ENCODE data around the gene C1orf116. TPM values are rescaled to one million over a fixed set of nuclear protein-coding genes. Genes with fewer than 3 reads are reported as not detected.
A peak's percentile ranks its signal among the peaks of the same experiment; 100 is the strongest.

The C1orf116 gene
- polyA plus RNA-seq, 2 of the 4 experiments (the other 2 are of a cell fraction), result 2.0 to 3.2 TPM

DNA sequence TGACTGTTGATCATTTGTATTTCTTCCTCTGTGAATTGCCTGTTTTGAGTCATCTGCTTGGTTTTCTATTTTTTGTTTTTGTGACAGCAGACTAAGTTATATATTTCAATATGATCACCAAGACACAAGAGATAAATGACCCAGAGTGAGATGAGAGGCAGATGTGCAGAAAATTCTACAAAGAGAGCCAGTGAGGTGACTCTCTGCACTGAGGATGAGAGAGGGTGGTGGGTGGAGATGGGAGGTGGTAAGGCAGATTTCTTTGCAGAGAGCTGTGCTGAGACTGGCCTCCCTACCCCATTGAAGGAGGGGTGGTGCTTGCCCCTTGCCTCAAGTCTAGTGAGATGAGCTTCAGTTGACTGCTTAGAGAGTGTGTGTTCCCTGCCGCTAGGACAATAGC is 44.7 kb downstream of the C1orf116 start:
- CTCF ChIA-PET, result interaction anchor here (1.3 to 1.4 kb wide), 2 partner anchors 14 to 89 kb away, joined by 3 read pairs; no protein-coding TSS in a partner anchor
- no peak for ATAC-seq
- no peak for FAIRE-seq
- H3K4me3 ChIP-seq, result no peak overlapping the region
- no peak overlapping the region for H3K4me2 ChIP-seq
- WGBS (ENCODE audit: missing lambda C conversion rate), result 85% methylated on average over 1 of the region's 1 CpG
- H3K4me1 ChIP-seq, result peaks cover 5% of the 10 kb centered on the region; the same call in 2 of the 3 replicates
- no peaks in the 10 kb centered on the region for H3K9me3 ChIP-seq
- DNase-seq (ENCODE audit: low read depth in 1 of 2, low spot score in 1 of 2), result no peak
- peak overlapping the region in 1 of 2 experiments; percentile 24; a peak in 2 of 6 replicates for H3K27ac ChIP-seq
- TF ChIP-seq RARB (CRISPR knock-in tag; IDR thresholded peaks at IDR 0.05) (no peak), HOXB5 (CRISPR knock-in tag; IDR thresholded peaks at IDR 0.05) (no peak), BHLHE40 (IDR thresholded peaks at IDR 0.05; ENCODE audit: low read depth, low read length) (no peak)
- POLR2A ChIA-PET, result no interaction called here

DNA sequence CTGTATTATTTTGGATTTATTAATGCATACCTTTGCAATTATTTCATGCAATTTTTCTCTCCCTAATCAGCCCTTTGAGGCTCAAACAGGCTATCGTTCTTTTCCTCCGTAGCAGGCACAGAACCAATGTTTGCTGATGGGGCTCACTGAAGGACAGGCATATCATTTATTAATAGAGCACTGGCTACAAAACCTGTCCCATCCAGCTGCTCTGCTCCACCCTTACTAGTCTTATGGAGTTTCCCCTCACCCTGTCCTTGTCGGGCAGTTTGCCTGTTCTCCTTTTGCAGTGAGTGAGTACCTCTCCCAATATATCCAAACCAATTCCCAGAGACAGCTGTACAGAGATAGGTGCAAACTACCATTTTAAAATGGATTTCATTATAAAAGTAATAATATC is 45.7 kb downstream of the C1orf116 start:
- ChIA-PET CTCF (interaction anchor here (1.1 to 2.2 kb wide), 4 partner anchors 21 to 442 kb away, joined by 3 to 7 read pairs (median 4); no protein-coding TSS in a partner anchor), POLR2A (no interaction called here)

DNA sequence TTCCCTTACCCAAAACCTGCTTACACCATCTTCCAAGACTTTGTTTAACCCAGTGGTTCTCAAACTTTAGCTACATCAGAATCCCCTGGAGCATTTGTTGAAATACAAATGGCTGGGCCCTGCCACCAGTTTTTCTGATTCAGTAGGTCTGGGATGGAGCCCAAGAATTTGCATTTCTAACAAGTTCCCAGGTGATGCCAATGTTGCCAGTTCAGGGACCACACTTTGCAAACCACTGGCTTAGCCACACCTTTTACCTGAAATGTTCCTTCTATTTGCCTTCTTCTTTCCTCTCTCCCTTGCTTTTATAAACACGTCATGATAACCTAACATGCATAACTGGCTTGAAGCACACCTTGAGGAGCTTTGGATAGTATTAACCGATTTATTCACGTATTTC is 46.2 kb downstream of the C1orf116 start:
- POLR2A ChIA-PET, result no interaction called here
- DNase-seq (ENCODE audit: low read depth in 1 of 2, low spot score in 1 of 2) (no peak), ATAC-seq (no peak), FAIRE-seq (no peak)
- no peaks in the 10 kb centered on the region for H3K9me3 ChIP-seq
- CTCF ChIA-PET, result interaction anchor here (1.1 to 2.2 kb wide), 5 partner anchors 21 to 442 kb away, joined by 3 to 7 read pairs (median 3); partner anchors contain the start of gene DYRK3
- H3K4me3 ChIP-seq, result no peak overlapping the region
- WGBS (ENCODE audit: missing lambda C conversion rate), result 81% methylated on average over 3 of the region's 3 CpGs
- no peaks in the 10 kb centered on the region; the same call in 2 of the 3 replicates for H3K4me1 ChIP-seq
- H3K27ac ChIP-seq, result no peak overlapping the region
- H3K4me2 ChIP-seq, result no peak overlapping the region
- TF ChIP-seq HOXB13 (CRISPR knock-in tag; IDR thresholded peaks at IDR 0.05; ENCODE audit: low read depth) (no peak), ZC3H11A (IDR thresholded peaks at IDR 0.05) (no peak), ZFP36 (IDR thresholded peaks at IDR 0.05; ENCODE audit: borderline replicate concordance, partially characterized antibody) (no peak), MAFK (IDR thresholded peaks at IDR 0.05; ENCODE audit: partially characterized antibody) (no peak), CHD2 (IDR thresholded peaks at IDR 0.05; ENCODE audit: low read length, partially characterized antibody) (no peak), EHF (CRISPR knock-in tag; IDR thresholded peaks at IDR 0.05) (no peak), KDM1A (IDR thresholded peaks at IDR 0.05; ENCODE audit: low read depth) (no peak), FOXS1 (CRISPR knock-in tag; IDR thresholded peaks at IDR 0.05) (no peak), NR3C1 (IDR thresholded peaks at IDR 0.05) (no peak), KDM5A (IDR thresholded peaks at IDR 0.05) (no peak), CEBPB (IDR thresholded peaks at IDR 0.05) (no peak), CBX2 (IDR thresholded peaks at IDR 0.05; ENCODE audit: borderline replicate concordance, low read depth) (no peak), FOSB (CRISPR knock-in tag; IDR thresholded peaks at IDR 0.05) (no peak), GATA3 (IDR thresholded peaks at IDR 0.05; ENCODE audit: borderline replicate concordance) (no peak), MAZ (IDR thresholded peaks at IDR 0.05; ENCODE audit: borderline replicate concordance, low read depth, low read length) (no peak)
- TF ChIP-seq, protein P1, sequence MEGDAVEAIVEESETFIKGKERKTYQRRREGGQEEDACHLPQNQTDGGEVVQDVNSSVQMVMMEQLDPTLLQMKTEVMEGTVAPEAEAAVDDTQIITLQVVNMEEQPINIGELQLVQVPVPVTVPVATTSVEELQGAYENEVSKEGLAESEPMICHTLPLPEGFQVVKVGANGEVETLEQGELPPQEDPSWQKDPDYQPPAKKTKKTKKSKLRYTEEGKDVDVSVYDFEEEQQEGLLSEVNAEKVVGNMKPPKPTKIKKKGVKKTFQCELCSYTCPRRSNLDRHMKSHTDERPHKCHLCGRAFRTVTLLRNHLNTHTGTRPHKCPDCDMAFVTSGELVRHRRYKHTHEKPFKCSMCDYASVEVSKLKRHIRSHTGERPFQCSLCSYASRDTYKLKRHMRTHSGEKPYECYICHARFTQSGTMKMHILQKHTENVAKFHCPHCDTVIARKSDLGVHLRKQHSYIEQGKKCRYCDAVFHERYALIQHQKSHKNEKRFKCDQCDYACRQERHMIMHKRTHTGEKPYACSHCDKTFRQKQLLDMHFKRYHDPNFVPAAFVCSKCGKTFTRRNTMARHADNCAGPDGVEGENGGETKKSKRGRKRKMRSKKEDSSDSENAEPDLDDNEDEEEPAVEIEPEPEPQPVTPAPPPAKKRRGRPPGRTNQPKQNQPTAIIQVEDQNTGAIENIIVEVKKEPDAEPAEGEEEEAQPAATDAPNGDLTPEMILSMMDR (IDR thresholded peaks at IDR 0.05), result no peak
- TF ChIP-seq, protein P2, sequence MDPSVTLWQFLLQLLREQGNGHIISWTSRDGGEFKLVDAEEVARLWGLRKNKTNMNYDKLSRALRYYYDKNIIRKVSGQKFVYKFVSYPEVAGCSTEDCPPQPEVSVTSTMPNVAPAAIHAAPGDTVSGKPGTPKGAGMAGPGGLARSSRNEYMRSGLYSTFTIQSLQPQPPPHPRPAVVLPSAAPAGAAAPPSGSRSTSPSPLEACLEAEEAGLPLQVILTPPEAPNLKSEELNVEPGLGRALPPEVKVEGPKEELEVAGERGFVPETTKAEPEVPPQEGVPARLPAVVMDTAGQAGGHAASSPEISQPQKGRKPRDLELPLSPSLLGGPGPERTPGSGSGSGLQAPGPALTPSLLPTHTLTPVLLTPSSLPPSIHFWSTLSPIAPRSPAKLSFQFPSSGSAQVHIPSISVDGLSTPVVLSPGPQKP (IDR thresholded peaks at IDR 0.05; ENCODE audit: low read depth, low read length), result no peak
- TF ChIP-seq, protein P3, sequence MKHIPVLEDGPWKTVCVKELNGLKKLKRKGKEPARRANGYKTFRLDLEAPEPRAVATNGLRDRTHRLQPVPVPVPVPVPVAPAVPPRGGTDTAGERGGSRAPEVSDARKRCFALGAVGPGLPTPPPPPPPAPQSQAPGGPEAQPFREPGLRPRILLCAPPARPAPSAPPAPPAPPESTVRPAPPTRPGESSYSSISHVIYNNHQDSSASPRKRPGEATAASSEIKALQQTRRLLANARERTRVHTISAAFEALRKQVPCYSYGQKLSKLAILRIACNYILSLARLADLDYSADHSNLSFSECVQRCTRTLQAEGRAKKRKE (CRISPR knock-in tag; IDR thresholded peaks at IDR 0.05; ENCODE audit: low read depth), result no peak

More for the DNA sequence above, 45.7 kb downstream of the C1orf116 start:
- Histone ChIP-seq H3K27ac (no peak overlapping the region), H3K4me2 (no peak overlapping the region), H3K4me3 (no peak overlapping the region), H3K4me1 (no peaks in the 10 kb centered on the region; the same call in 2 of the 3 replicates), H3K9me3 (no peaks in the 10 kb centered on the region)
- ATAC-seq (no peak), FAIRE-seq (no peak), DNase-seq (ENCODE audit: low read depth in 1 of 2, low spot score in 1 of 2) (no peak)
- 78% methylated on average over 3 of the region's 3 CpGs for WGBS (ENCODE audit: missing lambda C conversion rate)
- TF ChIP-seq JUN (IDR thresholded peaks at IDR 0.05) (no peak), SMC3 (IDR thresholded peaks at IDR 0.05) (no peak), ESRRA (IDR thresholded peaks at IDR 0.05; ENCODE audit: borderline replicate concordance, low read length) (no peak), HOXB13 (CRISPR knock-in tag; IDR thresholded peaks at IDR 0.05; ENCODE audit: low read depth) (no peak), KDM1A (IDR thresholded peaks at IDR 0.05; ENCODE audit: low read depth) (no peak), MYC (IDR thresholded peaks at IDR 0.05; ENCODE audit: borderline replicate concordance, low read length) (no peak), TFCP2L1 (CRISPR knock-in tag; IDR thresholded peaks at IDR 0.05) (no peak), RCOR1 (IDR thresholded peaks at IDR 0.05; ENCODE audit: low read depth, low read length) (no peak), ZFP36 (IDR thresholded peaks at IDR 0.05; ENCODE audit: borderline replicate concordance, partially characterized antibody) (no peak), NR3C1 (IDR thresholded peaks at IDR 0.05) (no peak), BHLHE40 (IDR thresholded peaks at IDR 0.05; ENCODE audit: low read depth, low read length) (no peak), FOXS1 (CRISPR knock-in tag; IDR thresholded peaks at IDR 0.05) (no peak), HOXA7 (CRISPR knock-in tag; IDR thresholded peaks at IDR 0.05) (no peak), TP53 (CRISPR knock-in tag; IDR thresholded peaks at IDR 0.05) (no peak)
- TF ChIP-seq, protein P4, sequence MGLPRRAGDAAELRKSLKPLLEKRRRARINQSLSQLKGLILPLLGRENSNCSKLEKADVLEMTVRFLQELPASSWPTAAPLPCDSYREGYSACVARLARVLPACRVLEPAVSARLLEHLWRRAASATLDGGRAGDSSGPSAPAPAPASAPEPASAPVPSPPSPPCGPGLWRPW (IDR thresholded peaks at IDR 0.05), result no peak
- TF ChIP-seq, protein P5, sequence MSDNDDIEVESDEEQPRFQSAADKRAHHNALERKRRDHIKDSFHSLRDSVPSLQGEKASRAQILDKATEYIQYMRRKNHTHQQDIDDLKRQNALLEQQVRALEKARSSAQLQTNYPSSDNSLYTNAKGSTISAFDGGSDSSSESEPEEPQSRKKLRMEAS (IDR thresholded peaks at IDR 0.05), result no peak
- TF ChIP-seq, protein P6, sequence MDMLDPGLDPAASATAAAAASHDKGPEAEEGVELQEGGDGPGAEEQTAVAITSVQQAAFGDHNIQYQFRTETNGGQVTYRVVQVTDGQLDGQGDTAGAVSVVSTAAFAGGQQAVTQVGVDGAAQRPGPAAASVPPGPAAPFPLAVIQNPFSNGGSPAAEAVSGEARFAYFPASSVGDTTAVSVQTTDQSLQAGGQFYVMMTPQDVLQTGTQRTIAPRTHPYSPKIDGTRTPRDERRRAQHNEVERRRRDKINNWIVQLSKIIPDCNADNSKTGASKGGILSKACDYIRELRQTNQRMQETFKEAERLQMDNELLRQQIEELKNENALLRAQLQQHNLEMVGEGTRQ (IDR thresholded peaks at IDR 0.05), result no peak
- TF ChIP-seq, protein P3 (CRISPR knock-in tag; IDR thresholded peaks at IDR 0.05; ENCODE audit: low read depth), result no peak

All from A549 (cell line).